H9 (cell line): ENCODE measurements around the gene KLHDC2. TPM values are rescaled to one million over a fixed set of nuclear protein-coding genes. Genes with fewer than 3 reads are reported as not detected.

ENCODE experiments used
- DNase-seq: peaks from one replicate; pipeline ENCODE4 v3.0.0-alpha.2; 2017
- H2AFZ ChIP-seq: one replicate; pipeline ENCODE4 v1.6.1; 2013; ENCODE audit warnings: mild to moderate bottlenecking, low read length, control low read depth, moderate library complexity
- H2AK5ac ChIP-seq: 2 replicates; pipeline ENCODE4 v1.6.1; 2013; ENCODE audit warnings: low read length, control low read depth, mixed read lengths; ENCODE audit not compliant: insufficient read length
- H2BK120ac ChIP-seq: one replicate; pipeline ENCODE4 v1.6.1; 2013; ENCODE audit warnings: low read depth, mild to moderate bottlenecking, low read length, control low read depth, inconsistent platforms; ENCODE audit not compliant: poor library complexity, severe bottlenecking
- H2BK12ac ChIP-seq: 2 replicates; pipeline ENCODE4 v1.6.1; 2013; ENCODE audit warnings: low read length, control low read depth, mixed read lengths, low read depth; ENCODE audit not compliant: insufficient read length
- H2BK15ac ChIP-seq: 2 replicates; pipeline ENCODE4 v1.6.1; 2013; ENCODE audit warnings: low read depth, low read length, control low read depth
- H2BK20ac ChIP-seq: one replicate; pipeline ENCODE4 v1.6.1; 2013; ENCODE audit warnings: low read depth, mild to moderate bottlenecking, low read length, control low read depth, inconsistent platforms; ENCODE audit not compliant: poor library complexity, severe bottlenecking
- H2BK5ac ChIP-seq: 2 replicates; pipeline ENCODE4 v1.6.1; 2013; ENCODE audit warnings: low read length, control low read depth, mixed read lengths; ENCODE audit not compliant: insufficient read length
- H3K14ac ChIP-seq: 2 replicates; pipeline ENCODE4 v1.6.1; 2013; ENCODE audit warnings: low read length, control low read depth; ENCODE audit not compliant: insufficient read depth
- H3K18ac ChIP-seq: 2 replicates; pipeline ENCODE4 v1.6.1; 2013; ENCODE audit warnings: low read depth, mild to moderate bottlenecking, mixed read lengths, low read length, control low read depth; ENCODE audit not compliant: insufficient read length
- H3K23ac ChIP-seq: 2 replicates; pipeline ENCODE4 v1.6.1; 2013; ENCODE audit warnings: low read length, control low read depth, mixed read lengths, low read depth; ENCODE audit not compliant: insufficient read length
- H3K23me2 ChIP-seq: 2 replicates; pipeline ENCODE4 v1.6.1; 2013; ENCODE audit warnings: low read depth, mild to moderate bottlenecking, mixed read lengths, low read length, control low read depth; ENCODE audit not compliant: insufficient read length, poor library complexity, severe bottlenecking
- H3K27ac ChIP-seq: 2 replicates; pipeline ENCODE4 v1.5.1; 2013; ENCODE audit warnings: low read length, control low read depth, mixed read lengths, low read depth; ENCODE audit not compliant: insufficient read length
- H3K27me3 ChIP-seq: 2 replicates; pipeline ENCODE4 v1.6.1; 2013; ENCODE audit warnings: low read length, control low read depth, inconsistent platforms; ENCODE audit not compliant: insufficient read depth
- H3K4ac ChIP-seq: 2 replicates; pipeline ENCODE4 v1.6.1; 2013; ENCODE audit warnings: low read depth, mild to moderate bottlenecking, control low read depth, inconsistent platforms, low read length, moderate library complexity
- H3K4me1 ChIP-seq: 2 replicates; pipeline ENCODE4 v1.6.1; 2013; ENCODE audit warnings: low read length, control low read depth, inconsistent platforms; ENCODE audit not compliant: insufficient read depth
- H3K4me2 ChIP-seq: 2 replicates; pipeline ENCODE4 v1.6.1; 2013; ENCODE audit warnings: low read length, control low read depth, mixed read lengths; ENCODE audit not compliant: insufficient read length, insufficient read depth
- H3K56ac ChIP-seq: 2 replicates; pipeline ENCODE4 v1.6.1; 2013; ENCODE audit warnings: low read depth, mild to moderate bottlenecking, mixed read lengths, low read length, control low read depth; ENCODE audit not compliant: insufficient read length
- H3K79me1 ChIP-seq: 2 replicates; pipeline ENCODE4 v1.6.1; 2013; ENCODE audit warnings: low read depth, mild to moderate bottlenecking, moderate library complexity, low read length, control low read depth, inconsistent platforms; ENCODE audit not compliant: insufficient read depth, poor library complexity, severe bottlenecking
- H3K79me2 ChIP-seq: 2 replicates; pipeline ENCODE4 v1.6.1; 2013; ENCODE audit warnings: low read length, control low read depth, inconsistent platforms; ENCODE audit not compliant: insufficient read depth
- H3K9ac ChIP-seq: 2 replicates; pipeline ENCODE4 v1.6.1; 2013; ENCODE audit warnings: low read length, control low read depth, mixed read lengths; ENCODE audit not compliant: insufficient read length; ENCODE audit errors: extremely low read depth
- H3K9me3 ChIP-seq: one replicate; pipeline ENCODE4 v1.6.1; 2013; ENCODE audit warnings: low read depth, low read length, inconsistent platforms; ENCODE audit not compliant: control insufficient read depth
- H3T11ph ChIP-seq: one replicate; pipeline ENCODE4 v1.6.1; 2013; ENCODE audit warnings: mild to moderate bottlenecking, low read length, control low read depth, inconsistent platforms
- H4K20me1 ChIP-seq: one replicate; pipeline ENCODE4 v1.6.1; 2013; ENCODE audit not compliant: control insufficient read depth, insufficient read length, insufficient read depth
- H4K5ac ChIP-seq: 2 replicates; pipeline ENCODE4 v1.6.1; 2013; ENCODE audit warnings: low read depth, mild to moderate bottlenecking, mixed read lengths, low read length, control low read depth; ENCODE audit not compliant: insufficient read length
- H4K8ac ChIP-seq: replicated peaks from 2 replicates; pipeline ENCODE4 v1.6.1; 2013; ENCODE audit warnings: low read length, control low read depth, mixed read lengths, low read depth; ENCODE audit not compliant: insufficient read length
- H4K91ac ChIP-seq: 2 replicates; pipeline ENCODE4 v1.6.1; 2013; ENCODE audit warnings: low read depth, mild to moderate bottlenecking, moderate library complexity, mixed read lengths, low read length, control low read depth; ENCODE audit not compliant: insufficient read length
- H3K27ac Mint-ChIP-seq, 3 experiments: 2 replicates in 2 of 3; 3 replicates in 1 of 3; pipeline ENCODE4 v1.8.0; 2020 to 2021; ENCODE audit warnings: mixed read lengths in 3 of 3, mild to moderate bottlenecking in 1 of 3, moderate library complexity in 1 of 3
- H3K27me3 Mint-ChIP-seq: 2 replicates; pipeline ENCODE4 v1.8.0; 2021; ENCODE audit warnings: low read depth, mild to moderate bottlenecking, moderate library complexity, mixed read lengths
- H3K36me3 Mint-ChIP-seq, 3 experiments: 2 replicates in 2 of 3; 3 replicates in 1 of 3; pipeline ENCODE4 v1.8.0; 2020 to 2021; ENCODE audit warnings: low read depth in 3 of 3, mixed read lengths in 3 of 3; ENCODE audit not compliant: insufficient read depth in 1 of 3
- H3K4me1 Mint-ChIP-seq, 2 experiments: 2 replicates each; pipeline ENCODE4 v1.8.0; 2020; ENCODE audit warnings: mixed read lengths in 2 of 2
- H3K4me3 Mint-ChIP-seq, 2 experiments: 2 replicates in 1 of 2; 3 replicates in 1 of 2; pipeline ENCODE4 v1.8.0; 2020 to 2021; ENCODE audit warnings: mild to moderate bottlenecking in 2 of 2, mixed read lengths in 2 of 2, moderate library complexity in 1 of 2
- H3K9me3 Mint-ChIP-seq, 2 experiments: 2 replicates in 1 of 2; 3 replicates in 1 of 2; pipeline ENCODE4 v1.8.0; 2020; ENCODE audit warnings: mild to moderate bottlenecking in 2 of 2, mixed read lengths in 2 of 2, moderate library complexity in 1 of 2
- CTCF ChIP-seq: fragments of 200-600 bp; sonication (generic); conservative IDR thresholded peaks from 3 replicates; pipeline ENCODE4 v1.8.0; 2021; ENCODE audit warnings: antibody characterized with exemption, mild to moderate bottlenecking
- WGBS: extraction: QIAGEN DNeasy Blood & Tissue Kit; methylation state at CpG from one replicate; pipeline ENCODE4 v1.1.7; 2013; ENCODE audit warnings: missing lambda C conversion rate, low lambda C conversion rate, mixed read lengths; ENCODE audit not compliant: insufficient read length; ENCODE audit errors: extremely low coverage; 5-methylcytosine and 5-hydroxymethylcytosine counted together
- total RNA-seq: library from RNA; stranded (reverse); gene quantifications from 2 replicates; pipeline ENCODE4 v1.2.1, GENCODE V29; 2021

KLHDC2 gene
- total RNA-seq, 1 experiment from 2014 or later = 41.6 TPM

GRCh38 chr14:49766839-49767238, 1.1 kb upstream of the KLHDC2 start:
- Histone ChIP-seq H2BK12ac (no peak overlapping the region), H3K23ac (no peak overlapping the region), H3K18ac (no peak overlapping the region), H4K5ac (no peak overlapping the region), H4K91ac (no peak overlapping the region), H3K27me3 (no peaks in the 10 kb centered on the region), H3T11ph (no peak overlapping the region), H4K20me1 (no peaks in the 10 kb centered on the region), H2BK20ac (no peak overlapping the region), H3K27ac (peak overlapping the region; percentile 82), H2BK5ac (no peak overlapping the region), H3K4ac (no peak overlapping the region), H2AFZ (peak overlapping the region; percentile 57), H3K14ac (no peak overlapping the region; the same call in 1 of the 2 replicates), H3K79me2 (peaks cover 5% of the 10 kb centered on the region; the same call in 1 of the 2 replicates), H3K9ac (peak overlapping the region; percentile 79), H2AK5ac (no peak overlapping the region), H3K56ac (no peak overlapping the region), H3K4me1 (peaks cover 5% of the 10 kb centered on the region), H2BK120ac (peak overlapping the region; percentile 82), H3K79me1 (no peaks in the 10 kb centered on the region), H3K9me3 (no peaks in the 10 kb centered on the region), H4K8ac (no peak overlapping the region), H2BK15ac (no peak overlapping the region), H3K23me2 (peaks cover 18% of the 10 kb centered on the region), H3K4me2 (peak overlapping the region; percentile 94)
- Mint-ChIP-seq H3K36me3 (peaks cover 0 to 5% (median 0%) of the 10 kb centered on the region in 3 experiments; a peak in 2 of 7 replicates), H3K4me3 (peak overlapping the region; percentile 91 to 94), H3K27ac (peak overlapping the region; percentile 84 to 98 (median 97); a peak in 6 of 7 replicates), H3K27me3 (no peaks in the 10 kb centered on the region), H3K9me3 (0 out of 5 replicates have a peak, but pooled peaks cover 0 to 3% of the 10 kb centered on the region in 2 experiments), H3K4me1 (peaks cover 25% of the 10 kb centered on the region in 2 experiments)
- TF ChIP-seq CTCF = no peak
- no peak for DNase-seq
- no CpG with 5 or more reads among the region's 10 CpGs for WGBS
